ENCODE results near the gene RPS6KA5. TPM values are rescaled to one million over a fixed set of nuclear protein-coding genes. Genes with fewer than 3 reads are reported as not detected.
A peak's percentile ranks its signal among the peaks of the same experiment; 100 is the strongest.

RPS6KA5 gene
- total RNA-seq, 1 experiment from 2014 or later: 2.2 TPM

- TF ChIP-seq CTCF (IDR thresholded peaks at IDR 0.05; ENCODE audit: unreplicated experiment): no peak
- no peak overlapping the region for H3K4me3 Mint-ChIP-seq (ENCODE audit: unreplicated experiment)
- CTCF ChIA-PET: interaction anchor here (0.7 to 2.1 kb wide), 2 partner anchors 10 kb away, joined by 3 to 8 read pairs; no protein-coding TSS in a partner anchor
- H3K36me3 Mint-ChIP-seq (ENCODE audit: insufficient read depth, unreplicated experiment): no peaks in the 10 kb centered on the region
- POLR2A ChIA-PET: interaction anchor here (0.9 to 1.2 kb wide), 2 partner anchors 9 to 21 kb away, joined by 3 to 4 read pairs; no protein-coding TSS in a partner anchor
- no peaks in the 10 kb centered on the region for H3K9me3 Mint-ChIP-seq (ENCODE audit: unreplicated experiment)
- intact Hi-C loops (cut with micrococcal nuclease): no loop called here
- DNase-seq (ENCODE audit: unreplicated experiment): no peak
- H3K27ac Mint-ChIP-seq (ENCODE audit: low read depth, unreplicated experiment): no peak overlapping the region
- no peaks in the 10 kb centered on the region for H3K27me3 Mint-ChIP-seq (ENCODE audit: insufficient read depth, unreplicated experiment)
- BruUV-seq (replicated peaks): no TSS peak
- H3K4me1 Mint-ChIP-seq (ENCODE audit: insufficient read depth, unreplicated experiment): no peaks in the 10 kb centered on the region
Observed at GRCh38 chr14:90892970-90893369, 167.5 kb downstream of the RPS6KA5 start.

DNA sequence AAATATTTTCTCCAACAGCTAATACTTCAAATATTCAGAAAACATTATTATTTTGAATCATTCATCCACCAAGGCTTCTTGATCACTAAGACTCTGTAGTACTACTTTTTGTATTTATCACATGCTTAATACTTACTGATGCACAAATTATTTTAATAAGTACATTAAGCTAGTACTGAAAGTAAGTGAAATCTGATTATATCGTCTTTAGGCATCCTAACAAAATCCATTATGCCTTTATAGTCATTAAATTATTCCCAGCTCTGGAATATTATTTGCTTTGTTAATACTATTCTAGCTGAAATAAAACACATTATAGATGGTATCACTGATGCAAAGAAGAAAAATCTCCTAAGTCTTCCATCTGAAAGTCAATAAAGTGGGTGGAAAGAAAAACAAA is 169.1 kb downstream of the RPS6KA5 start:
- ChIA-PET CTCF (interaction anchor here (0.6 to 1.2 kb wide), 8 partner anchors 11 to 498 kb away, joined by 3 to 6 read pairs (median 3); no protein-coding TSS in a partner anchor), POLR2A (interaction anchor here (0.8 to 1.6 kb wide), 4 partner anchors 10 to 133 kb away, joined by 3 to 5 read pairs (median 4); no protein-coding TSS in a partner anchor)
- H3K27me3 Mint-ChIP-seq (ENCODE audit: insufficient read depth, unreplicated experiment): no peaks in the 10 kb centered on the region
- no peaks in the 10 kb centered on the region for H3K9me3 Mint-ChIP-seq (ENCODE audit: unreplicated experiment)
- BruUV-seq (replicated peaks): no TSS peak
- no peak for DNase-seq (ENCODE audit: unreplicated experiment)
- H3K27ac Mint-ChIP-seq (ENCODE audit: low read depth, unreplicated experiment): peak overlapping the region; percentile 49
- TF ChIP-seq CTCF (IDR thresholded peaks at IDR 0.05; ENCODE audit: unreplicated experiment): no peak
- no peak overlapping the region for H3K4me3 Mint-ChIP-seq (ENCODE audit: unreplicated experiment)
- H3K4me1 Mint-ChIP-seq (ENCODE audit: insufficient read depth, unreplicated experiment): no peaks in the 10 kb centered on the region
- intact Hi-C loops (cut with micrococcal nuclease): no loop called here
- no peaks in the 10 kb centered on the region for H3K36me3 Mint-ChIP-seq (ENCODE audit: insufficient read depth, unreplicated experiment)

DNA sequence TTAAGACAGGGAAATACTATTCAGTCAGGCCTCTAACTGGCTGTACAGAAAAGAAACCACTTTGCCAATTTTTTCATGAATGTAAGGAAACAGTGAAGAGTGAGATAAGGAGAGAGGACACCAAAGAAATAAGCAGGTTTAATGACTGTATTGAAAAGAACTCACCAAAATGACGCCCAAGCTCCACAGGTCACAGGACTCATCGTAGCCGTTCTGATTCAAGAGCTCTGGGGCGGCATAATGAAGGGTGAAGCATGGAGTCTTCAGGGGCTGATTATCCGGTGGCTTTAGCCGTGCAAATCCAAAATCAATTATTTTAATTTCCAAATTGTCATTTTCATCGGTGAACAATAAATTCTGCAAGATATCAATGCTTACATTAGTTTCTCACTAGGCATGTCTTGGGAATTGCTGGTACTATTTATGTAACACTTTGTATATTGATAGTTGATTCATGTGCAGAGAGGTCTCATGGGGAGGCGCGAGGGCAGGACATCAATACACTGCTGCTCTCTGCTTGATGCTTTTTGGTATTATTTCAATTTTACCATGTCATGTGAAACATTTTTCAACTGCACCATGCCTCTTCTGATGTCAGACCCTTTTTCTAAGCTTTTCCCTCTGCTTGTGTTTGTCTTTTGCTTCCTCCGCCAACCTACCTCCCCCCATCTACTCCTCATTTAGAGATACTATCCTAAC is 170.0 kb downstream of the RPS6KA5 start:
- no peak for DNase-seq (ENCODE audit: unreplicated experiment)
- TF ChIP-seq CTCF (IDR thresholded peaks at IDR 0.05; ENCODE audit: unreplicated experiment): no peak
- H3K4me1 Mint-ChIP-seq (ENCODE audit: insufficient read depth, unreplicated experiment): no peaks in the 10 kb centered on the region
- no peaks in the 10 kb centered on the region for H3K9me3 Mint-ChIP-seq (ENCODE audit: unreplicated experiment)
- CTCF ChIA-PET: interaction anchor here (0.6 to 1.2 kb wide), 7 partner anchors 11 to 282 kb away, joined by 3 to 6 read pairs (median 4); no protein-coding TSS in a partner anchor
- H3K36me3 Mint-ChIP-seq (ENCODE audit: insufficient read depth, unreplicated experiment): no peaks in the 10 kb centered on the region
- intact Hi-C loops (cut with micrococcal nuclease): no loop called here
- no peaks in the 10 kb centered on the region for H3K27me3 Mint-ChIP-seq (ENCODE audit: insufficient read depth, unreplicated experiment)
- BruUV-seq (replicated peaks): no TSS peak
- H3K27ac Mint-ChIP-seq (ENCODE audit: low read depth, unreplicated experiment): peak overlapping the region; percentile 49
- POLR2A ChIA-PET: interaction anchor here (0.7 to 1.5 kb wide), 3 partner anchors 19 to 247 kb away, joined by 3 to 4 read pairs (median 3); no protein-coding TSS in a partner anchor
- no peak overlapping the region for H3K4me3 Mint-ChIP-seq (ENCODE audit: unreplicated experiment)

DNA sequence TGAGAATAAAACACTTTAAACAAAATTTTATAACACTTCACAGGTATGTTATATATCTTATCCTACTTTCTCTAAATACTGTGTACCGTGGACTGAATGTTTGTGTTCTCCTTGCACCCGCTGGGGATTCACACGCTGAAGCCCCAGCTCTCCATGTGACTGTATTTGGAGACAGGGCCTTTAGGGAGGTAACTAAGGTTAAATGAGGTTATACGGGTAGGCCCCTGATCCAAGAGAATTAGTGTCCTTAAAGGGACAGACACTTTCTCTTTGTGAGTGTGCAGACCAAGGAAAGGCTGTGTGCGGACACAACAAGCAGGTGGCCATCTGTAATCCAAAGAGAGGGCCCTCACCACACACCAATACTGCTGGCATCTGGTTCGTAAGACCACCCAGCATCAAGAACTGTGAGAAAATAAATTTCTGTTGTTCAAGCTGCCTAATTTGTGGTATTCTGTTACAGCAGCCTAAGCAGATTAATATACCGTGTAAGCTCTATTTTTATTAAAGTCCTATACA is 174.1 kb downstream of the RPS6KA5 start:
- intact Hi-C loops (cut with micrococcal nuclease): no loop called here
- CTCF ChIA-PET: interaction anchor here (0.9 kb wide), 2 partner anchors 9 to 17 kb away, joined by 3 to 4 read pairs; no protein-coding TSS in a partner anchor
- no peak for DNase-seq (ENCODE audit: unreplicated experiment)
- Mint-ChIP-seq H3K4me3 (ENCODE audit: unreplicated experiment) (no peak overlapping the region), H3K36me3 (ENCODE audit: insufficient read depth, unreplicated experiment) (no peaks in the 10 kb centered on the region), H3K4me1 (ENCODE audit: insufficient read depth, unreplicated experiment) (peaks cover 10% of the 10 kb centered on the region), H3K27me3 (ENCODE audit: insufficient read depth, unreplicated experiment) (no peaks in the 10 kb centered on the region), H3K27ac (ENCODE audit: low read depth, unreplicated experiment) (no peak overlapping the region), H3K9me3 (ENCODE audit: unreplicated experiment) (peaks cover 10% of the 10 kb centered on the region)
- BruUV-seq (replicated peaks): no TSS peak
- no peak for TF ChIP-seq CTCF (IDR thresholded peaks at IDR 0.05; ENCODE audit: unreplicated experiment)
- POLR2A ChIA-PET: interaction anchor here (1.1 kb wide), 1 partner anchor 115 kb away, joined by 3 read pairs; no protein-coding TSS in a partner anchor

Data from MCF 10A (cell line).